ENCODE results near the gene RTTN. TPM values are rescaled to one million over a fixed set of nuclear protein-coding genes. Genes with fewer than 3 reads are reported as not detected.

The RTTN gene
- total RNA-seq, 4 donors from 2014 or later: 23.7 to 38.7 (median 25.4) TPM

GRCh38 chr18:70046207-70046606 is 159.3 kb downstream of the RTTN start:
- Histone ChIP-seq H3K9me3 (no peaks in the 10 kb centered on the region), H3K4me3 (no peak overlapping the region), H3K4me1 (peaks cover 0 to 9% (median 2%) of the 10 kb centered on the region in 4 donors), H3K27ac (peak overlapping the region in 1 of 4 donors; percentile 29), H3K36me3 (peaks cover 0 to 22% (median 0%) of the 10 kb centered on the region in 3 donors), H3K27me3 (no peaks in the 10 kb centered on the region)
- DNase-seq (ENCODE audit: low spot score in 2 of 2): no peak
- TF ChIP-seq POLR2A (IDR thresholded peaks at IDR 0.05): no peak
- TF ChIP-seq EP300 (IDR thresholded peaks at IDR 0.05): no peak
- 71 to 79% methylated on average over 2 of the region's 2 CpGs for WGBS, 2 donors

DNA sequence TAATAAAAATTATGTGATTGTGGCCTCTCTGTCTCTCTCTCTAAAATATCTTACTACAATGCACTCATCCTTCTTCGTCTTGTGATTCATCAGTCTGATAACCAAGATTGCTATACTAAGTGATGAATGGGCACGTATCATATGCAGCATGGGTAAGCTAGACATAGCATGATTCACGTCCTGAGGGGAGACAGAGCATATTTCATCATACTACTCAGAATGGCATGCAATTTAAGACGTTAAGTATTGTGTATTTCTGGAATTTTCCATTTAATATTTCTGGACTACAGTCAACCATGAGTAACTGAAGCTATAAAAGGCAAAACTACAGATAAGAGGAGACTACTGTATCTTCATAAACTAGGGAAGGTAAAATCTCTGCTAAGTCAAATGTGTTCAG is 160.9 kb downstream of the RTTN start:
- peaks cover 0 to 9% (median 2%) of the 10 kb centered on the region in 4 donors for H3K4me1 ChIP-seq
- TF ChIP-seq CTCF (IDR thresholded peaks at IDR 0.05) (no peak), EP300 (IDR thresholded peaks at IDR 0.05) (no peak), POLR2A (IDR thresholded peaks at IDR 0.05) (no peak)
- no peak overlapping the region for H3K27ac ChIP-seq
- H3K36me3 ChIP-seq: peaks cover 0 to 11% (median 0%) of the 10 kb centered on the region in 3 donors
- no peak for DNase-seq (ENCODE audit: low spot score in 2 of 2)
- no peaks in the 10 kb centered on the region for H3K27me3 ChIP-seq
- no peak overlapping the region for H3K4me3 ChIP-seq
- H3K9me3 ChIP-seq: no peaks in the 10 kb centered on the region
- 43 to 56% methylated on average over 4 of the region's 4 CpGs for WGBS, 2 donors

GRCh38 chr18:70041459-70042050 is 163.9 kb downstream of the RTTN start:
- WGBS, 2 donors: 89 to 92% methylated on average over 4 of the region's 4 CpGs
- Histone ChIP-seq H3K4me1 (peaks cover 0 to under 1% (median 0%) of the 10 kb centered on the region in 4 donors), H3K27ac (no peak overlapping the region), H3K27me3 (no peaks in the 10 kb centered on the region), H3K4me3 (no peak overlapping the region), H3K9me3 (no peaks in the 10 kb centered on the region), H3K36me3 (peaks cover 0 to 32% (median 0%) of the 10 kb centered on the region in 3 donors)
- DNase-seq (ENCODE audit: low spot score in 2 of 2): no peak
- no peak for TF ChIP-seq POLR2A (IDR thresholded peaks at IDR 0.05)
- TF ChIP-seq EP300 (IDR thresholded peaks at IDR 0.05): no peak
- no peak for TF ChIP-seq CTCF (IDR thresholded peaks at IDR 0.05)

DNA sequence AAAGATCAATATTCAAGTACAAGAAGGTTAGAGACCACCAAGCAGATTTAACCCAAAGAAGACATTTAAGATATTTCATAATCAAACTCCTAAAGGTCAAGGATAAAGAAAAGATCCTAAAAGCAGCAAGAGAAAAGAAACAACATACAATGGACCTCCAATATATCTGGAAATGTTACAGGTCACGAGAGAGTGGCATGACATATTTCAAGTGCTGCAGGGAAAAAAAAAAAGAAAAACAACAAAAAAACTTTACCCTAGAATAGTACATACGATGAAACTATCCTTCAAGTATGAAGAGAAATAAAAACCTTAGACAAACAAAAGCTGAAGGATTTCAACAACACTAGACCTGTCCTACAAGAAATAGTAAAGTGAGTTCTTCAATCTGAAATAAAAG is 166.3 kb downstream of the RTTN start:
- Histone ChIP-seq H3K4me1 (no peaks in the 10 kb centered on the region), H3K9me3 (no peaks in the 10 kb centered on the region), H3K27ac (no peak overlapping the region), H3K4me3 (no peak overlapping the region), H3K36me3 (peaks cover 0 to 38% (median 0%) of the 10 kb centered on the region in 3 donors), H3K27me3 (no peaks in the 10 kb centered on the region)
- TF ChIP-seq POLR2A (IDR thresholded peaks at IDR 0.05) (no peak), EP300 (IDR thresholded peaks at IDR 0.05) (no peak), CTCF (IDR thresholded peaks at IDR 0.05) (no peak)
- no peak for DNase-seq (ENCODE audit: low spot score in 2 of 2)
- WGBS, 2 donors: 74 to 75% methylated on average over 2 of the region's 2 CpGs

DNA sequence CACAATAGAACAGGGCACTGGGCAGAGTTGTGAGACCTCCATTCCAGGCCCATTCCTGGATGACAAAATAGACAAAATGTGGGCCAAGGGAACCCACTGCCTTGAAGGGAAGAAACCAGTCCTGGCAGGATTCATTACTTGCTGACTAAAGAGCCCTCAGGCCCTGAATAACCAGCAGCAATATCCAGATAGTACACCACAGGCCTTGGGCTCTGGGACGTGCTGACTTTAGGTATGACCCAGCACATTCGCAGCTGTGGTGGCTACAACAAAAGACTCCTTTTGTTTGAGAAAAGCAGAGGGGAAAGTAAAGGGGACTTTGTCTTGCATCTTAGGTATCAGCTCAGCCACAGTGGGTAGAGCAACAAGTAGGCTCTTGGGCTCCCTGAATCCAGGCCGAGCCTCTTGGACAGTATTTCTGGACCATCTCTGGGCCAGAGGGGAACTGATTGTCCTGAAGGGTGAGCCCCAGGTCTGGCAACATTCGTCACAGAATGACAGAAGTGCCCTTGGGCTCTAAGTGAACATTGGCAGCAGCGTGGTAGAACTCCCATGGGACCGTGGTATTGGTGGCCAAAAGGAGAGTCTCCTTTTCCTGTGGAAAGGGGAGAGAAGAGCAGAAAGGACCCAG is 167.9 kb downstream of the RTTN start:
- Histone ChIP-seq H3K4me1 (no peaks in the 10 kb centered on the region), H3K27ac (no peak overlapping the region), H3K4me3 (no peak overlapping the region), H3K9me3 (no peaks in the 10 kb centered on the region), H3K27me3 (no peaks in the 10 kb centered on the region), H3K36me3 (peaks cover 0 to 30% (median 0%) of the 10 kb centered on the region in 3 donors)
- DNase-seq (ENCODE audit: low spot score in 2 of 2): no peak
- TF ChIP-seq EP300 (IDR thresholded peaks at IDR 0.05) (no peak), POLR2A (IDR thresholded peaks at IDR 0.05) (no peak), CTCF (IDR thresholded peaks at IDR 0.05) (no peak)
- WGBS, 2 donors: 82 to 96% methylated on average over 6 of the region's 6 CpGs
